GM13976 (cell line): ENCODE data around the gene FAF1.
"Not testable (repeated sequence)": the region's sequence is repeated elsewhere in the genome, so short reads cannot be mapped to it uniquely, and the experiment has no call there.

Experiments used
- DNase-seq: peaks from one replicate; pipeline ENCODE4 v3.0.0; 2012; ENCODE audit warnings: low spot score
- CTCF ChIP-seq: IDR thresholded peaks from 2 replicates; pipeline ENCODE4 v1.5.1; 2012; ENCODE audit warnings: borderline replicate concordance, mild to moderate bottlenecking; ENCODE audit not compliant: insufficient read depth; ENCODE audit errors: extremely low read depth, missing control alignments, control extremely low read depth
- in situ Hi-C: fragments of 300-500 bp; cut with MboI; formaldehyde crosslinking; loops from one replicate; pipeline ENCODE4 v1.12.0; 2022; ENCODE audit warnings: low sequenced_read_pairs, mixed read lengths, inconsistent platforms; ENCODE audit not compliant: unreplicated experiment

The FAF1 gene

GRCh38 chr1:50717327-50717726, 242.7 kb downstream of the FAF1 start:
- no peak for TF ChIP-seq CTCF
- no peak for DNase-seq
- in situ Hi-C loops = loop anchor here (25.0 kb wide), 1 partner anchor 355 kb away; no protein-coding TSS in a partner anchor

GRCh38 chr1:50716455-50716854, 243.6 kb downstream of the FAF1 start:
- DNase-seq = not testable (repeated sequence)
- in situ Hi-C loops = loop anchor here (25.0 kb wide), 1 partner anchor 354 kb away; no protein-coding TSS in a partner anchor

GRCh38 chr1:50710099-50710498, 250.0 kb downstream of the FAF1 start:
- TF ChIP-seq CTCF = no peak
- in situ Hi-C loops = loop anchor here (25.0 kb wide), 1 partner anchor 348 kb away; no protein-coding TSS in a partner anchor
- DNase-seq = no peak

GRCh38 chr1:50707824-50708223, 252.2 kb downstream of the FAF1 start:
- DNase-seq = no peak
- TF ChIP-seq CTCF = no peak
- in situ Hi-C loops = loop anchor here (25.0 kb wide), 1 partner anchor 346 kb away; no protein-coding TSS in a partner anchor

- TF ChIP-seq CTCF = no peak
- in situ Hi-C loops = loop anchor here (25.0 kb wide), 1 partner anchor 343 kb away; no protein-coding TSS in a partner anchor
- no peak for DNase-seq
Measured at GRCh38 chr1:50705699-50706098, 254.4 kb downstream of the FAF1 start.

- TF ChIP-seq CTCF = no peak
- in situ Hi-C loops = loop anchor here (25.0 kb wide), 1 partner anchor 343 kb away; no protein-coding TSS in a partner anchor
- no peak for DNase-seq
Measured at GRCh38 chr1:50705041-50705440, 255.0 kb downstream of the FAF1 start.

- DNase-seq = peak; percentile 45
- TF ChIP-seq CTCF = peak; percentile 57
- in situ Hi-C loops = loop anchor here (25.0 kb wide), 1 partner anchor 342 kb away; no protein-coding TSS in a partner anchor
Measured at GRCh38 chr1:50704126-50704525, 255.9 kb downstream of the FAF1 start.
